ENCODE measurements around the gene CHAC1.
"Not testable (repeated sequence)": the region's sequence is repeated elsewhere in the genome, so short reads cannot be mapped to it uniquely, and the experiment has no call there.

CHAC1 gene

GRCh38 chr15:40948706-40949473 lies 4.4 kb upstream of the CHAC1 start:
- Histone ChIP-seq H3K9me3 (ENCODE audit: control insufficient read depth, low read length) (no peaks in the 10 kb centered on the region), H3K4me3 (ENCODE audit: insufficient read depth, low read depth, low read length) (no peak overlapping the region), H3K27me3 (ENCODE audit: control insufficient read depth, insufficient read depth, low read length, poor library complexity, severe bottlenecking) (peaks cover 11% of the 10 kb centered on the region), H3K27ac (ENCODE audit: insufficient read depth, low read depth, low read length, poor library complexity, severe bottlenecking) (no peak overlapping the region), H3K4me1 (ENCODE audit: control insufficient read depth, insufficient read depth, low read length) (no peaks in the 10 kb centered on the region), H3K36me3 (ENCODE audit: control insufficient read depth, insufficient read depth, low read length) (no peaks in the 10 kb centered on the region)
- 76 to 78% methylated on average over 21 of the region's 21 CpGs for WGBS, 2 experiments

DNA sequence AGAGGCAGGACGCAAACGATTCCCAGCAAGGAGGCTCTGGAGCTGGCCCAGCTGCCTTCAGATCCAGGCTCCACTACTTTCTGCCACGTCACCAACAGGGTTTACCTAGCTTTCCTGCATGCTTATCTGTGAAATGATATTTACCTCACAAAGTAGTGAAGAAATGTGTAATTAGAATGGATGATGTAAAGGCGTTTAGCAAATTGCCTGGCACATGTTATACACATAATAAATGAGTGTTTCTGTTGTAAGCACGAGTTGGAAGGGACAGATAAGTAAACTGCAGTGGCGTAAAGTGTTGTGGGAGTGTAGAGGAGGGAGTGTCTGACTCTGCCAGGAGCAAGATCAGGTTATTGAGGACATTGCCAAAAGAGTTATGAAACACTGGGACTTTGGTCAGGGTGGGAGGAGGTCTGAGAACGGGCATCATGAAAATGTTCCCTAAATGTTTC lies 3.5 kb upstream of the CHAC1 start:
- Histone ChIP-seq H3K27ac (ENCODE audit: insufficient read depth, low read depth, low read length, poor library complexity, severe bottlenecking) (no peak overlapping the region), H3K27me3 (ENCODE audit: control insufficient read depth, insufficient read depth, low read length, poor library complexity, severe bottlenecking) (peaks cover 15% of the 10 kb centered on the region), H3K9me3 (ENCODE audit: control insufficient read depth, low read length) (no peaks in the 10 kb centered on the region), H3K4me1 (ENCODE audit: control insufficient read depth, insufficient read depth, low read length) (no peaks in the 10 kb centered on the region), H3K36me3 (ENCODE audit: control insufficient read depth, insufficient read depth, low read length) (no peaks in the 10 kb centered on the region), H3K4me3 (ENCODE audit: insufficient read depth, low read depth, low read length) (no peak overlapping the region)
- WGBS, 2 experiments, result 74 to 81% methylated on average over 6 to 7 of the region's 7 CpGs

DNA sequence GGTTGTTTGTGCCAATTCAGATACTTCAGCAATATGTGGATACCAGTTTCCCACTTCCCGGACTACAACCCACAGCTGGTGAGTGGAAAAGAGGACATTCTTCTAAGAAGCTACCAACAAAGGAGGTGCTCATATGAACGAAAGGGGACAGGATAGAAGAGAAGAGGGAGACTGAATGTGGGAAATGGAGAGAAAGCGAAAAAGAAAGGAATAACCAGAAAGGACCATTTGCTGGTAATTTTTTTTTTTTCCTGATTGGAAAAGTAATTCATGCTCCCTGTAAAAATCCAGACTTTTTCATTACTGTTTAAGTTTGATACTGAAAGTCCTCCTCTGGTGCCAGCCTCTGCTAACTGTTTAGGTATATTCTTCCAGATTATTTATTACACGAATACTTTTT lies 1.5 kb upstream of the CHAC1 start:
- no peaks in the 10 kb centered on the region for H3K36me3 ChIP-seq (ENCODE audit: control insufficient read depth, insufficient read depth, low read length)
- 97 to 99% methylated on average over 3 of the region's 4 CpGs for WGBS, 2 experiments

DNA sequence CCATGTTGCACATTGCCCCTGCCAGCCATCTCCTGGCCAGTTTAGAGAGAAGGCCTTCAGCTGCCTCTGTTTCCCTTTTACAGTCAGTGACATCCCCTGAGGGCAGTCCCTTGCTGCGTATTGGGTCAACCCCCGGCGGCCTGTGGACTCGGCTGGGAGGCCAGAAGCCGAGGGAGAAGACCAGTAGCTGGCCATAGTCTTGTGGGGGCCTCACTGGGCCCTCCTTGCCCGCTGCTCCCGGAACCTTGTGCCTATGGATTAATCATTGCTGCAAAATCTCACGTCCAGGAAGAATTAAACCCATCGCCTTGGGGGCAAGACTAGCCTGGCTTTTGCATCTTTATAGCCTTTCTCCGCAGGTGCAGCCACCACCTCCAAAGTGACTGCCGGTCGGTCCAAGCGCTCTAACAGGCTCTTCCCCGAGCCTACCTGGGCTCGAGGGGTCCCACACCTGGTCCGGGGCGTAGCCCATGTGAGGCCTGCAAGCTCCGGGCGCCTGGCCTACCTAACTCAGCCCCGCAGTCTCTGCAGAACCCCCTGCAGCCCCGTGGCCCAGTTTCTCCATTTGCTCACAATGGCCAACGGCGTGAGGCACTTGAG lies 870 bp upstream of the CHAC1 start:
- peak overlapping the region; percentile 90 for H3K27ac ChIP-seq (ENCODE audit: insufficient read depth, low read depth, low read length, poor library complexity, severe bottlenecking)
- no peaks in the 10 kb centered on the region for H3K36me3 ChIP-seq (ENCODE audit: control insufficient read depth, insufficient read depth, low read length)
- peaks cover 15% of the 10 kb centered on the region for H3K27me3 ChIP-seq (ENCODE audit: control insufficient read depth, insufficient read depth, low read length, poor library complexity, severe bottlenecking)
- peak overlapping the region; percentile 66 for H3K4me3 ChIP-seq (ENCODE audit: insufficient read depth, low read depth, low read length)
- H3K9me3 ChIP-seq (ENCODE audit: control insufficient read depth, low read length), result no peaks in the 10 kb centered on the region
- no peaks in the 10 kb centered on the region for H3K4me1 ChIP-seq (ENCODE audit: control insufficient read depth, insufficient read depth, low read length)
- 31 to 33% methylated on average over 23 of the region's 23 CpGs for WGBS, 2 experiments

More for the DNA sequence above, 1.5 kb upstream of the CHAC1 start:
- H3K27ac ChIP-seq (ENCODE audit: insufficient read depth, low read depth, low read length, poor library complexity, severe bottlenecking), result no peak overlapping the region
- H3K9me3 ChIP-seq (ENCODE audit: control insufficient read depth, low read length), result no peaks in the 10 kb centered on the region
- no peak overlapping the region for H3K4me3 ChIP-seq (ENCODE audit: insufficient read depth, low read depth, low read length)
- no peaks in the 10 kb centered on the region for H3K4me1 ChIP-seq (ENCODE audit: control insufficient read depth, insufficient read depth, low read length)
- peaks cover 15% of the 10 kb centered on the region for H3K27me3 ChIP-seq (ENCODE audit: control insufficient read depth, insufficient read depth, low read length, poor library complexity, severe bottlenecking)

DNA sequence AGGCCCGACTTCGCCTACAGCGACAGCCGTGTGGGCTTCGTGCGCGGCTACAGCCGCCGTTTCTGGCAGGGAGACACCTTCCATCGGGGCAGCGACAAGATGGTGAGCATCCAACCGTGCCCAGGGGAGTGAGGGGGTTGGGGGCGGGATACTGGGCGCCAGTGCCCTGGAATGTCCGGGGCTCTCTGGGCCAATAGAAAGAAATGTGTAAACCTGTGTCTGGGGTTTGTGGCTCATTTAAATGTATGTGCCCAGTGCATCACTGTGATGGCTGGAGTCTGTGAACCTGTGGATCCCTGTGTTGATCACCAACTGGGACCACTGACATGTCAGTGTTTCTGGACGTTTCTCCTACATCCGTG lies 423 bp downstream of the CHAC1 start:
- no peak overlapping the region for H3K27ac ChIP-seq (ENCODE audit: insufficient read depth, low read depth, low read length, poor library complexity, severe bottlenecking)
- no peaks in the 10 kb centered on the region for H3K4me1 ChIP-seq (ENCODE audit: control insufficient read depth, insufficient read depth, low read length)
- H3K9me3 ChIP-seq (ENCODE audit: control insufficient read depth, low read length), result no peaks in the 10 kb centered on the region
- H3K27me3 ChIP-seq (ENCODE audit: control insufficient read depth, insufficient read depth, low read length, poor library complexity, severe bottlenecking), result peaks cover 15% of the 10 kb centered on the region
- H3K36me3 ChIP-seq (ENCODE audit: control insufficient read depth, insufficient read depth, low read length), result no peaks in the 10 kb centered on the region
- WGBS, 2 experiments, result 4% methylated on average over 17 of the region's 17 CpGs
- peak overlapping the region; percentile 66 for H3K4me3 ChIP-seq (ENCODE audit: insufficient read depth, low read depth, low read length)

DNA sequence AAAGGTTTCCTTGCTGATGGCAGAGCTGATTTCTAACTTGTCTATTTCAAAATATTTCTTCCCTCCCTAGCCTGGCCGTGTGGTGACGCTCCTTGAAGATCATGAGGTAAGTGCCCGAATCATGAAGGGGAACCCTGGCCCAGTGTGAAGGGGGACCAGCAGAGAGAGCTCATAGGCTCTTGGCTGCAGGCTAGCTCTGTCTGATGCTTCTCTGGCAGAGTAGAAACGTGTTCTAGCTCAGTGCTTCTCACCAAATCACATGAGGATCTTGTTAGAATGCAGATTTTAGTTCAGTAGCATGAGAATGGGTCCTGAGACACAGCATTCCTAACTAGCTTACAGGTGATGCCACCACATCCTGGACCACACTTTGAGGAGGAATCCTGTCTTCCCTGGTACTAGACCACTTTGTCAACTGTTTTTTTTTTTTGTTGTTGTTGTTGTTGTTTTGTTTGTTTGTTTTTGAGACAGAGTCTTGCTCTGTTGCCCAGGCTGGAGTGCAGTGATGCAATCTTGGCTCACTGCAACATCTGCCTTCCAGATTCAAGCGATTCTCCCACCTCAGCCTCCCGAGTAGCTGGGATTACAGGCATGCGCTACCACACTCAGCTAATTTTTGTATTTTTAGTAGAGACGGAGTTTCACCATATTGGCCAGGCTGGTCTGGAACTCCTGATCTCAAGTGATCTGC lies 1.0 kb downstream of the CHAC1 start:
- not testable (repeated sequence) for H3K27ac ChIP-seq (ENCODE audit: insufficient read depth, low read depth, low read length, poor library complexity, severe bottlenecking); H3K4me1 ChIP-seq (ENCODE audit: control insufficient read depth, insufficient read depth, low read length); H3K36me3 ChIP-seq (ENCODE audit: control insufficient read depth, insufficient read depth, low read length); H3K9me3 ChIP-seq (ENCODE audit: control insufficient read depth, low read length)
- Histone ChIP-seq H3K4me3 (ENCODE audit: insufficient read depth, low read depth, low read length) (peak overlapping the region; percentile 66), H3K27me3 (ENCODE audit: control insufficient read depth, insufficient read depth, low read length, poor library complexity, severe bottlenecking) (peaks cover 15% of the 10 kb centered on the region)
- WGBS, 2 experiments, result 68 to 69% methylated on average over 8 of the region's 8 CpGs

- H3K27ac ChIP-seq (ENCODE audit: insufficient read depth, low read depth, low read length, poor library complexity, severe bottlenecking), result no peak overlapping the region
- H3K4me3 ChIP-seq (ENCODE audit: insufficient read depth, low read depth, low read length), result no peak overlapping the region
- H3K27me3 ChIP-seq (ENCODE audit: control insufficient read depth, insufficient read depth, low read length, poor library complexity, severe bottlenecking), result peaks cover 15% of the 10 kb centered on the region
- no peaks in the 10 kb centered on the region for H3K9me3 ChIP-seq (ENCODE audit: control insufficient read depth, low read length)
- H3K36me3 ChIP-seq (ENCODE audit: control insufficient read depth, insufficient read depth, low read length), result no peaks in the 10 kb centered on the region
- WGBS, 2 experiments, result 89 to 90% methylated on average over 20 of the region's 20 CpGs
- H3K4me1 ChIP-seq (ENCODE audit: control insufficient read depth, insufficient read depth, low read length), result peaks cover 7% of the 10 kb centered on the region
Observed at GRCh38 chr15:40955141-40955903, 2.1 kb downstream of the CHAC1 start.

DNA sequence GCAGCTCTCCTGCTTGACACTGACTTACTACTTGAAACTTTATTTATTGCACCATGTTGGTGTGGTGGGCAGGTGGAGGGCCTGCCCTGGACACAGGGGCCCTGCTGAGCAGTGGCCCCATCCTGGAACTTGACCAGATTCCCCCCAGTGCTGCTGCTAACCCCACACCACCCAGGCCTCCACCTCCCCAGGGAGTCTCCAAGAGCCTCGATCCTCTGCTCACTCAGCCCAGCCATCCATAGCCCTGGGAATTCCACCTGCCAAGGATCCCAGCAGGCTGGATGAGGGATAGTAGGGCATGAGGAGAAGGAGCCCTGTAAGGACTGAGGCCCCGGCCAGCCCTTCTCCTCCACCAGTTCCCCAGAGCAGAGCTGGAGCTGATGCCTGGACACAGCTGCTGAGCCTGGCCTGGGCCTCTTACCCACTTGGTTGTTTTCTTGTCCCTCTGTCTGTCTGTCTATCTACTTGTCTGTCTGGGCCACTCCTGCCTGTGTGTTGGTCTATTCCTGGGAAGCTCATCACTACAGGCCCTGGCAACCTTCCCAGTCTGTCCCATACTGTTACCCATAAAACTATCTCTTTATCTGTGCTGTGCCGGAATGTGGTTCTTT lies 2.8 kb downstream of the CHAC1 start:
- Histone ChIP-seq H3K9me3 (ENCODE audit: control insufficient read depth, low read length) (no peaks in the 10 kb centered on the region), H3K4me3 (ENCODE audit: insufficient read depth, low read depth, low read length) (no peak overlapping the region), H3K36me3 (ENCODE audit: control insufficient read depth, insufficient read depth, low read length) (no peaks in the 10 kb centered on the region), H3K27me3 (ENCODE audit: control insufficient read depth, insufficient read depth, low read length, poor library complexity, severe bottlenecking) (peaks cover 15% of the 10 kb centered on the region), H3K27ac (ENCODE audit: insufficient read depth, low read depth, low read length, poor library complexity, severe bottlenecking) (no peak overlapping the region), H3K4me1 (ENCODE audit: control insufficient read depth, insufficient read depth, low read length) (peaks cover 8% of the 10 kb centered on the region)
- 84 to 90% methylated on average over 2 to 3 of the region's 3 CpGs for WGBS, 2 experiments

- H3K36me3 ChIP-seq (ENCODE audit: control insufficient read depth, insufficient read depth, low read length), result no peaks in the 10 kb centered on the region
- H3K4me1 ChIP-seq (ENCODE audit: control insufficient read depth, insufficient read depth, low read length), result peaks cover 8% of the 10 kb centered on the region
- H3K27ac ChIP-seq (ENCODE audit: insufficient read depth, low read depth, low read length, poor library complexity, severe bottlenecking), result no peak overlapping the region
- H3K9me3 ChIP-seq (ENCODE audit: control insufficient read depth, low read length), result no peaks in the 10 kb centered on the region
- peaks cover 15% of the 10 kb centered on the region for H3K27me3 ChIP-seq (ENCODE audit: control insufficient read depth, insufficient read depth, low read length, poor library complexity, severe bottlenecking)
- whole genome bisulfite sequencing, 2 experiments, result 94 to 98% methylated on average over 3 of the region's 3 CpGs
- H3K4me3 ChIP-seq (ENCODE audit: insufficient read depth, low read depth, low read length), result no peak overlapping the region
Observed at GRCh38 chr15:40956541-40956982, 3.3 kb downstream of the CHAC1 start.
